Measurements from ENCODE around the gene C10orf62. TPM values are rescaled to one million over a fixed set of nuclear protein-coding genes. Genes with fewer than 3 reads are reported as not detected.

The C10orf62 gene
- total RNA-seq, 4 donors from 2014 or later: 0.32 TPM; not detected in 3

DNA sequence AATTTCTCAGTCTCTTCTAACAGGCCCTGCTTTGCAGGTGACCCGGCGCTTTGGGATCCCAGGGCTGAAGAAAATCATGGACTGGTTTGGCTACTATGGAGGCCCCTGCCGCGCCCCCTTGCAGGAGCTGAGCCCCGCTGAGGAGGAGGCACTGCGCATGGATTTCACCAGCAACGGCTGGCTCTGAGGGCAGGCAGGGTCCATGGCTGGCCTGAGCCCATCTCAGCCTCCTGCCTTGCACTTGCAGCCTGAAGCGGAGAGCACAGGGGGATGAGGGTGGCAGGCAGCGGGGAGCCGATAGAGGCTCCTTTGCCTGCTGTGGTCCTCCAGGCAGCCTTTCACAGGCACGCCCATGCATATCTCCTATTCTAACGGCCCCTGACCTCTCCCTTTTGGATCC is 22.0 kb downstream of the C10orf62 start:
- H3K4me3 ChIP-seq (ENCODE audit: low read depth, poor library complexity, severe bottlenecking): no peak overlapping the region
- no peak for DNase-seq (ENCODE audit: low spot score in 2 of 2)
- intact Hi-C loops (cut with DNase I; ENCODE audit: low total_unique reads): loop anchor here (10.0 kb wide), 1 partner anchor 147 kb away; no protein-coding TSS in a partner anchor
- no peak for TF ChIP-seq POLR2A (IDR thresholded peaks at IDR 0.05)
- TF ChIP-seq, protein P1, sequence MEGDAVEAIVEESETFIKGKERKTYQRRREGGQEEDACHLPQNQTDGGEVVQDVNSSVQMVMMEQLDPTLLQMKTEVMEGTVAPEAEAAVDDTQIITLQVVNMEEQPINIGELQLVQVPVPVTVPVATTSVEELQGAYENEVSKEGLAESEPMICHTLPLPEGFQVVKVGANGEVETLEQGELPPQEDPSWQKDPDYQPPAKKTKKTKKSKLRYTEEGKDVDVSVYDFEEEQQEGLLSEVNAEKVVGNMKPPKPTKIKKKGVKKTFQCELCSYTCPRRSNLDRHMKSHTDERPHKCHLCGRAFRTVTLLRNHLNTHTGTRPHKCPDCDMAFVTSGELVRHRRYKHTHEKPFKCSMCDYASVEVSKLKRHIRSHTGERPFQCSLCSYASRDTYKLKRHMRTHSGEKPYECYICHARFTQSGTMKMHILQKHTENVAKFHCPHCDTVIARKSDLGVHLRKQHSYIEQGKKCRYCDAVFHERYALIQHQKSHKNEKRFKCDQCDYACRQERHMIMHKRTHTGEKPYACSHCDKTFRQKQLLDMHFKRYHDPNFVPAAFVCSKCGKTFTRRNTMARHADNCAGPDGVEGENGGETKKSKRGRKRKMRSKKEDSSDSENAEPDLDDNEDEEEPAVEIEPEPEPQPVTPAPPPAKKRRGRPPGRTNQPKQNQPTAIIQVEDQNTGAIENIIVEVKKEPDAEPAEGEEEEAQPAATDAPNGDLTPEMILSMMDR (IDR thresholded peaks at IDR 0.05): no peak
- 82 to 84% methylated on average over 10 to 12 of the region's 12 CpGs for WGBS, 2 donors

DNA sequence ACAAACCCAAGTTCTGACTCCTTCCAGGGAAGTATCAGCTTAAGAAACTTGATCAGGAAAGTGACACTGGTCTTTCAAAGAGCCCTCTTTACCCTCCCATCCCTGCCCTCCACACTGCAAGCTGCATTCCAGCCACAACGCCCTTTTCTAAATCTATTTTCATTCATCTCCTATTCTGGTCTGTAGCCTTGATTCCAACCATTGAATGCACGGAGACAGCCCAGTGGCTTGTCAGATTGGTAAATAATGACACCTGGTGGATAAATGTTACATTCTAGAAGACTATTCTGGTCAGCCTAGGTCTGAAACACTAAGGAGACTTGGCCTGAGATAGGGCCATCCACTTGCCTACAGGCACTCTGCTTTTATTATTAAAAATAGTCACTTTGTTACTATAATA is 22.9 kb downstream of the C10orf62 start:
- DNase-seq (ENCODE audit: low spot score in 2 of 2): no peak
- 16 to 24% methylated on average over 2 of the region's 2 CpGs for WGBS, 2 donors
- intact Hi-C loops (cut with DNase I; ENCODE audit: low total_unique reads): loop anchor here (10.0 kb wide), 1 partner anchor 148 kb away; no protein-coding TSS in a partner anchor
- no peak overlapping the region for H3K4me3 ChIP-seq (ENCODE audit: low read depth, poor library complexity, severe bottlenecking)
- no peak for TF ChIP-seq POLR2A (IDR thresholded peaks at IDR 0.05)
- TF ChIP-seq, protein P1 (IDR thresholded peaks at IDR 0.05): no peak

DNA sequence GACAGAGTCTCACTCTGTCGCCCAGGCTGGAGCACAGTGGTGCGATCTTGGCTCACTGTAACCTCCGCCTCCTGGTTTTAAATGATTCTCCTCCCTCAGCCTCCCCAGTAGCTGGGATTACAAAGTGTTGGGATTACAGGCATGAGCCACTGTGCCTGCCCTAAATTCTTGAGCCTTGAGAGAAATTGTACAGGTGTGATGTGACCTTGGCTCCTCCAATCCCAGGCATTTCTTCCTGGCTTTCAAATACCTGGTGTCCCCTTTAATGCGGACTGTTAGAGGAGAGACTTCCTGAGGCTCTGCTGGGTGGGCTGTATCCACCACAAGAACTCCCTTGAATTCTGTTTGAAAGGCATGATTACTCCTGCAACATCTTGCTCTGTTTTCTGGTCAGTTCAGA is 28.8 kb downstream of the C10orf62 start:
- WGBS, 2 donors: 96 to 99% methylated on average over 4 of the region's 4 CpGs
- TF ChIP-seq POLR2A (IDR thresholded peaks at IDR 0.05): no peak
- TF ChIP-seq, protein P1 (IDR thresholded peaks at IDR 0.05): no peak
- intact Hi-C loops (cut with DNase I; ENCODE audit: low total_unique reads): loop anchor here (10.0 kb wide), 1 partner anchor 153 kb away; no protein-coding TSS in a partner anchor
- DNase-seq (ENCODE audit: low spot score in 2 of 2): no peak
- H3K4me3 ChIP-seq (ENCODE audit: low read depth, poor library complexity, severe bottlenecking): no peak overlapping the region

DNA sequence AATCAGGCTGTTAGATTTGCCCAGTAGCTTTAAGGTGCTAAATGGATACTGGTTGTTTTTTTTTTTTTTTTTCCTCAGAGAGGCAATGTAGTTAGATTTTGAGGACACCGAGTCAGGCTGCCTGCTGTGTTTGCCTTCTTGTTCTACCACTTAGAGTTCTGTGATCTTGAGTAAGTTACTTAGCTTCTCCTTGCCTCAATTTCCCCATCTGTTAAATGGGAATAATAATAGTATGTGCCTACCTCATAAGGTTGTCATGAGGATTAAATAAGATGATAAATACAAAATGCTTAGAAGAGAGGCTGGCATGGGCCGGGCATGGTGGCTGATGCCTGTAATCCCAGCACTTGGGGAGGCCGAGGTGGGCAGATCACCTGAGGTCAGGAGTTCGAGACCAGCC is 29.2 kb downstream of the C10orf62 start:
- no peak for DNase-seq (ENCODE audit: low spot score in 2 of 2)
- WGBS, 2 donors: 96 to 99% methylated on average over 4 of the region's 4 CpGs
- intact Hi-C loops (cut with DNase I; ENCODE audit: low total_unique reads): loop anchor here (10.0 kb wide), 1 partner anchor 154 kb away; no protein-coding TSS in a partner anchor
- no peak overlapping the region for H3K4me3 ChIP-seq (ENCODE audit: low read depth, poor library complexity, severe bottlenecking)
- TF ChIP-seq, protein P1 (IDR thresholded peaks at IDR 0.05): no peak
- no peak for TF ChIP-seq POLR2A (IDR thresholded peaks at IDR 0.05)

DNA sequence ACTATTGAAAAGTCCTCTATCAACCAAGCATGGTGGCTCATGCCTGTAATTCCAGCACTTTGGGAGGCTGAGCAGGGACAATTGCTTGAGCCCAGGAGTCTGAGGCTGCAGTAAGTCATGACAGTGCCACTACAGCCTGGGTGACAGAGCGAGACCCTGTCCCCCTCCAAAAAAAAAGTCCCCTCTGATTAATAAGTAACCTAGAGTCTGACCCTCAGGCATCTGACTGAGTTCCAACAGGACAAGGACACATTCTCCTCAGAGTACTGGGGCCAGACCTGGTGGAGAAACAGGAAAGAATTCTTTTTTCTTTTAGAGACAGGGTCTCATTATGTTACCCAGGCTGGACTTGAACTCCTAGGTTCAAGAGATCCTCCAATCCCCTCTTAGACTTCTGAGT is 33.8 kb downstream of the C10orf62 start:
- no peak for DNase-seq (ENCODE audit: low spot score in 2 of 2)
- TF ChIP-seq, protein P1 (IDR thresholded peaks at IDR 0.05): no peak
- TF ChIP-seq POLR2A (IDR thresholded peaks at IDR 0.05): no peak
- H3K4me3 ChIP-seq (ENCODE audit: low read depth, poor library complexity, severe bottlenecking): no peak overlapping the region
- intact Hi-C loops (cut with DNase I; ENCODE audit: low total_unique reads): no loop called here
- WGBS, 2 donors: 92 to 100% methylated on average over 1 of the region's 1 CpG

DNA sequence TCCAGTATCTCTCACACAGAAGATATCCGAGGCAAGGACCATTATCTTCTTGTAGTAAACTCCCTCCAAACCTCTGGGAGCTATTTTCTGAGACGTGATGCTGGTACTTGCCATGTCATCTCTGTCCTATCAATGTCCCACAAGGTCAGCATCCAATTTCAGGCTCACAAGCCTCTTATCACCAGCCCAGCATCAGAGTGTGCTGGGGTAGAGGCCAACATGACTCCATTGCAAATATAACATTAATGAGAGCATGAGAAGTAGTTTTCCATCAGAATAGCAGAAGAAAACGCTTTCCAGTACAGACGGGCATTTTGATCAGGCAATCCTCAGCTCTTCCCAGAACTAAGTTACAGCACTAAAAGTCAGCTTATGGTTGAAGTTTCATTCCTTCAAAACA is 38.2 kb downstream of the C10orf62 start:
- TF ChIP-seq POLR2A (IDR thresholded peaks at IDR 0.05): no peak
- TF ChIP-seq, protein P1 (IDR thresholded peaks at IDR 0.05): no peak
- intact Hi-C loops (cut with DNase I; ENCODE audit: low total_unique reads): no loop called here
- no peak for DNase-seq (ENCODE audit: low spot score in 2 of 2)
- H3K4me3 ChIP-seq (ENCODE audit: low read depth, poor library complexity, severe bottlenecking): no peak overlapping the region
- 87 to 90% methylated on average over 4 of the region's 4 CpGs for WGBS, 2 donors

All from lower leg skin (tissue), 4 donors.